GM23248 (cell line): Measurements from ENCODE around the gene AHSA1. TPM values are rescaled to one million over a fixed set of nuclear protein-coding genes. Genes with fewer than 3 reads are reported as not detected.
A peak's percentile ranks its signal among the peaks of the same experiment; 100 is the strongest.

ENCODE experiments used
- DNase-seq: peaks from one replicate; pipeline ENCODE4 v3.0.0-alpha.2; 2015
- H2AFZ ChIP-seq: fragments of 200-600 bp; sonication (generic); 2 replicates; pipeline ENCODE4 v1.6.1; 2016; ENCODE audit warnings: antibody characterized with exemption
- H3F3A ChIP-seq: fragments of 200-600 bp; sonication (generic); 2 replicates; pipeline ENCODE4 v1.6.1; 2016; ENCODE audit warnings: mild to moderate bottlenecking, antibody characterized with exemption, mixed run types; ENCODE audit not compliant: insufficient read depth
- H3K27ac ChIP-seq: fragments of 200-600 bp; sonication (generic); 2 replicates; pipeline ENCODE4 v1.5.1; 2016; ENCODE audit warnings: mild to moderate bottlenecking
- H3K27me3 ChIP-seq: fragments of 200-600 bp; sonication (generic); replicated peaks from 2 replicates; pipeline ENCODE4 v1.6.1; 2016; ENCODE audit warnings: mild to moderate bottlenecking; ENCODE audit not compliant: insufficient read depth
- H3K36me3 ChIP-seq: fragments of 200-600 bp; sonication (generic); 2 replicates; pipeline ENCODE4 v1.6.1; 2016; ENCODE audit warnings: low read depth, mild to moderate bottlenecking
- H3K4me1 ChIP-seq: fragments of 200-600 bp; sonication (generic); 2 replicates; pipeline ENCODE4 v1.6.1; 2016; ENCODE audit warnings: mild to moderate bottlenecking; ENCODE audit not compliant: insufficient read depth
- H3K4me2 ChIP-seq: fragments of 200-600 bp; sonication (generic); one replicate; pipeline ENCODE4 v1.6.1; 2016; ENCODE audit warnings: mild to moderate bottlenecking; ENCODE audit not compliant: unreplicated experiment
- H3K4me3 ChIP-seq: fragments of 200-600 bp; sonication (generic); 2 replicates; pipeline ENCODE4 v1.5.1; 2016; ENCODE audit warnings: mild to moderate bottlenecking
- H3K79me2 ChIP-seq: fragments of 200-600 bp; sonication (generic); 2 replicates; pipeline ENCODE4 v1.6.1; 2016; ENCODE audit warnings: mild to moderate bottlenecking; ENCODE audit not compliant: insufficient read depth
- H3K9ac ChIP-seq: fragments of 200-600 bp; sonication (generic); 2 replicates; pipeline ENCODE4 v1.6.1; 2016; ENCODE audit warnings: mild to moderate bottlenecking
- H3K9me2 ChIP-seq: fragments of 200-600 bp; sonication (generic); 2 replicates; pipeline ENCODE4 v1.6.1; 2016; ENCODE audit warnings: mixed run types, mild to moderate bottlenecking, moderate library complexity; ENCODE audit not compliant: insufficient read depth
- H3K9me3 ChIP-seq: fragments of 200-600 bp; sonication (generic); one replicate; pipeline ENCODE4 v1.6.1; 2017; ENCODE audit warnings: low read depth
- H4K20me1 ChIP-seq: fragments of 200-600 bp; sonication (generic); 2 replicates; pipeline ENCODE4 v1.6.0; 2016; ENCODE audit not compliant: insufficient read depth
- EZH2 ChIP-seq: fragments of 200-600 bp; sonication (generic); IDR thresholded peaks from 2 replicates; pipeline ENCODE4 v1.6.1; 2018; ENCODE audit warnings: antibody characterized with exemption, mild to moderate bottlenecking; ENCODE audit not compliant: insufficient read depth, poor library complexity, severe bottlenecking
- EZH2phosphoT487 ChIP-seq: fragments of 200-600 bp; sonication (generic); IDR thresholded peaks from 2 replicates; pipeline ENCODE4 v1.6.1; 2018; ENCODE audit warnings: antibody characterized with exemption, moderate library complexity, mild to moderate bottlenecking, low read depth; ENCODE audit not compliant: insufficient read depth
- WGBS, 2 experiments: methylation state at CpG; one replicate each; pipeline ENCODE4 v1.1.6; 2015 to 2017; ENCODE audit warnings: low lambda C conversion rate in 2 of 2, low coverage in 1 of 2; ENCODE audit errors: missing lambda C conversion rate in 2 of 2; 5-methylcytosine and 5-hydroxymethylcytosine counted together
- in situ Hi-C: fragments of 300-500 bp; cut with MboI; formaldehyde crosslinking; loops from 2 replicates; pipeline ENCODE4 v1.15.0; 2020
- polyA plus RNA-seq: library from polyadenylated mRNA; unstranded; fragments of >200 nt; fragmentation: Nextera tagmentation; extraction: Ambion mirVana; gene quantifications from 2 replicates; pipeline ENCODE4 v1.2.1, GENCODE V29; 2016
- total RNA-seq: library from RNA; depleted of rRNA; stranded (reverse); fragments of >200 nt; shearing (Covaris generic); gene quantifications from 2 replicates; pipeline ENCODE4 v1.2.3, GENCODE V29; 2014

AHSA1 gene
- total and polyA plus RNA-seq, 2 experiments from 2014 or later, result 122 to 130 TPM

DNA sequence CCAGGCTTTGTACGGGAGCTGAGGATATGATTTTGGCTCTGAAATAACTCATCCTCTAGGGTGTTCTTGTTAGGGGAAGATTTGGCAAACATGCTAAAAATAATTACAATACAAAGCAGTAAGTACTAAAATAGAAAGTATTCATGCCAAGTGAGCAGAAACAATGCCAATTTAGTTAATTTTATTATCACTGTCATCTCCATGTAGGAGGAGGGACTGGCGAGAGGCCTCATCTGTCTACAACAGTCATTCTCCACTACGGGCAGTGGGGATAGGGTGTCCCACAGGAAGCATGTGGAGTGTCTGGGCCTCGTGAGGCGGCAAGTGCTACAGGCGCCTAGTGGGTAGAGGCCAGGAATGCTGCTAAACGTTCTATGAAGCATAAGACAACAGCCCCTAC is 37.4 kb downstream of the AHSA1 start:
- Histone ChIP-seq H3K9ac (no peak overlapping the region), H3F3A (peaks cover 3% of the 10 kb centered on the region; the same call in 1 of the 2 replicates), H3K4me3 (no peak overlapping the region), H3K36me3 (no peaks in the 10 kb centered on the region), H4K20me1 (no peaks in the 10 kb centered on the region), H3K4me1 (no peaks in the 10 kb centered on the region), H3K27me3 (peaks cover 21% of the 10 kb centered on the region), H3K79me2 (no peaks in the 10 kb centered on the region), H2AFZ (no peak overlapping the region), H3K9me3 (no peaks in the 10 kb centered on the region), H3K9me2 (no peaks in the 10 kb centered on the region), H3K4me2 (no peak overlapping the region), H3K27ac (no peak overlapping the region)
- 60 to 63% methylated on average over 7 of the region's 7 CpGs for WGBS, 2 experiments
- no peak for DNase-seq
- no peak for TF ChIP-seq EZH2phosphoT487
- no peak for TF ChIP-seq EZH2
- in situ Hi-C loops, result no loop called here

- 2 to 3% methylated on average over 60 to 71 of the region's 104 CpGs for WGBS, 2 experiments
Measured at GRCh38 chr14:77498120-77498979, 40.5 kb downstream of the AHSA1 start, which contains the start of gene ISM2. TSS of gene ISM2 (minus strand) at chr14:77498816. CDS start at chr14:77498793, 23 bp downstream.

DNA sequence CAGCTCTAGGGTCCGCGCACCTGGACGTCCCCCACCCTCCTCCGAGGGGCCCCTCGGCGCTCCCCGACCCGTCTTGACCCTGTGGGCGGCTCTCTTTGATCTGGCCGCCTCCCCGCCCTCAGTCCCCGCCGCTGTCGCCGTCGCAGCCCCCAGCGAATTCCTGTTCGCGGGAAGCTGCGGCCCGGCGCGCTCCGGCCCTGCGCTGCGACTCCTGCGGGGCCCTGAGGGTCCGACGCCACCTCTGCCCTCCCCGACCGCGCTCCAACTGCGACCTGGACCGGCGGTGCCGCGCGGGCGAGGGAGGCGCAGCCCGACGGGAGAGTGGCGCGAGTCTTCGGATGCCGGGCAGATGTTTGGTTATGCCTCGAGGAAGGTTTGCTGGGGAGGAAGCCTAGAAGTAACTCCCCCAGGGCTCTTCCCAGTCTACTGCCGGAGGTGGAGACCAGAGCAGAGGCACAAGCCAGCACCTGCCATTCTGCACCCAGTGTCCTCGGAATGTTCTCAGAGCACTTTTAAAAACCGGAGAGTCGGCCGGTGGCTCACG is 41.2 kb downstream of the AHSA1 start:
- Histone ChIP-seq H3K4me2 (peak overlapping the region; percentile 72), H3K27ac (no peak overlapping the region), H3K27me3 (peaks cover 22% of the 10 kb centered on the region), H3K9me2 (no peaks in the 10 kb centered on the region), H2AFZ (peak overlapping the region; percentile 74), H3F3A (peaks cover 16% of the 10 kb centered on the region; the same call in 1 of the 2 replicates), H3K4me3 (peak overlapping the region; percentile 67), H3K36me3 (no peaks in the 10 kb centered on the region), H3K4me1 (no peaks in the 10 kb centered on the region), H3K9me3 (no peaks in the 10 kb centered on the region), H3K9ac (no peak overlapping the region), H4K20me1 (no peaks in the 10 kb centered on the region), H3K79me2 (no peaks in the 10 kb centered on the region)
- peak; percentile 32 for DNase-seq
- TF ChIP-seq EZH2, result no peak
- TF ChIP-seq EZH2phosphoT487, result 0 out of 2 replicates have a peak, but pooled peaks have one; percentile 33
- WGBS, 2 experiments, result 5 to 6% methylated on average over 33 to 53 of the region's 53 CpGs
- in situ Hi-C loops, result no loop called here

More at GRCh38 chr14:77498120-77498979, 40.5 kb downstream of the AHSA1 start, which contains the start of gene ISM2:
- H3K27ac ChIP-seq, result no peak within 1 kb of the TSS
- H3K9ac ChIP-seq, result no peak within 1 kb of the TSS
- H3K27me3 ChIP-seq, result peaks cover 22% of the 10 kb centered on the region
- DNase-seq, result peak; percentile 75
- TF ChIP-seq EZH2phosphoT487 (no peak; the same call in 1 of the 2 replicates), EZH2 (no peak)
- no peaks in the 10 kb centered on the region for H3K4me1 ChIP-seq
- peak within 1 kb of the TSS; percentile 72 for H3K4me2 ChIP-seq
- H3K4me3 ChIP-seq, result peak within 1 kb of the TSS; percentile 67
- no peaks in the 10 kb centered on the region for H3K9me2 ChIP-seq
- H4K20me1 ChIP-seq, result no peaks in the 10 kb centered on the region
- peak within 1 kb of the TSS; percentile 74 for H2AFZ ChIP-seq
- in situ Hi-C loops, result no loop called here
- H3K79me2 ChIP-seq, result no peaks in the 10 kb centered on the region
- H3K36me3 ChIP-seq, result no peaks in the 10 kb centered on the region
- H3F3A ChIP-seq, result peaks cover 16% of the 10 kb centered on the region; the same call in 1 of the 2 replicates
- no peaks in the 10 kb centered on the region for H3K9me3 ChIP-seq

GRCh38 chr14:77502109-77502782 is 44.4 kb downstream of the AHSA1 start:
- peaks cover 22% of the 10 kb centered on the region for H3K27me3 ChIP-seq

More at GRCh38 chr14:77502109-77502782, 44.4 kb downstream of the AHSA1 start:
- Histone ChIP-seq H3K9ac (no peak overlapping the region), H3K27ac (no peak overlapping the region), H3K4me3 (no peak overlapping the region), H3K4me2 (no peak overlapping the region), H3K9me3 (no peaks in the 10 kb centered on the region), H3K79me2 (no peaks in the 10 kb centered on the region), H3K4me1 (no peaks in the 10 kb centered on the region), H4K20me1 (no peaks in the 10 kb centered on the region), H2AFZ (no peak overlapping the region), H3K36me3 (no peaks in the 10 kb centered on the region; the same call in 1 of the 2 replicates), H3F3A (peaks cover 16% of the 10 kb centered on the region; the same call in 1 of the 2 replicates), H3K9me2 (no peaks in the 10 kb centered on the region)
- no peak for DNase-seq
- WGBS, 2 experiments, result 76 to 81% methylated on average over 11 of the region's 11 CpGs
- in situ Hi-C loops, result no loop called here
- TF ChIP-seq EZH2phosphoT487 (no peak), EZH2 (no peak)
